Stimulated activated CD4-positive, alpha-beta T cell treated with anti-CD3 and anti-CD28 coated beads, Interleukin-1b, Interleukin-23, amount 100 ng/mL, for 1 hour (primary cell): Measurements from ENCODE around the gene MRFAP1L1.
A peak's percentile ranks its signal among the peaks of the same experiment; 100 is the strongest.
"Not testable (repeated sequence)": the region's sequence is repeated elsewhere in the genome, so short reads cannot be mapped to it uniquely, and the experiment has no call there.

ENCODE experiments used
- DNase-seq, 2 donors: peaks; one replicate each; pipeline ENCODE4 v3.0.0-alpha.2; 2020; ENCODE audit warnings: low read depth in 2 of 2

Gene MRFAP1L1

DNA sequence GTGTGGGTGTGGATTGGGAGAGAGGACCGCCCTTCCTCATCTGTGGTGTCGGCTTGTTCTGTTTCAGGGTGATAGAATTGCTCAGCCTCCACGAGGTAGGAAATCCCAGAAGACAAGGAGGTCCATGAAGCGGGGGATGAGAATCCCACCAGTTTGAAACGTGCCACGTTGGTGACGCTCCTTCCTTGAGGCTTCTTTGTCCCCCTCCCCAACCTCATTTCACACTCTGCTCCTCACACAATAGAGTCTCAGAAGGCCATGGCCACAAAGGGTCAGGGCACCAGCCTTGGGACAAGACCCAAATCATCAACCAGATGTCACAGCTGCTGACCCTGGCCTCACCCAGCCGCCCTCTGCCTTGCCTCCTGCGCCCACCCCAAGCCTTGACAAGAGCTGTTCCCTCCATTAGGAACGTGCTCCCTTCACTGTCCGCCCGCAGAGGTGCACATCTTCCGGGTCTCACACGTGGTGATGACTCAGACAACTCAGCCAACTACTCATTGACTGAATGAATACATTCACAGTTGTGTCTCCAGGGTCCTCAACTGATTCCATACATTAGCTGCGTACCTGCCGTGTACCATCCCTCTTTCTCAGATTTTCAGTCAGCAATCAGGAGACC lies 24.6 kb upstream of the MRFAP1L1 start:
- DNase-seq, result no peak

DNA sequence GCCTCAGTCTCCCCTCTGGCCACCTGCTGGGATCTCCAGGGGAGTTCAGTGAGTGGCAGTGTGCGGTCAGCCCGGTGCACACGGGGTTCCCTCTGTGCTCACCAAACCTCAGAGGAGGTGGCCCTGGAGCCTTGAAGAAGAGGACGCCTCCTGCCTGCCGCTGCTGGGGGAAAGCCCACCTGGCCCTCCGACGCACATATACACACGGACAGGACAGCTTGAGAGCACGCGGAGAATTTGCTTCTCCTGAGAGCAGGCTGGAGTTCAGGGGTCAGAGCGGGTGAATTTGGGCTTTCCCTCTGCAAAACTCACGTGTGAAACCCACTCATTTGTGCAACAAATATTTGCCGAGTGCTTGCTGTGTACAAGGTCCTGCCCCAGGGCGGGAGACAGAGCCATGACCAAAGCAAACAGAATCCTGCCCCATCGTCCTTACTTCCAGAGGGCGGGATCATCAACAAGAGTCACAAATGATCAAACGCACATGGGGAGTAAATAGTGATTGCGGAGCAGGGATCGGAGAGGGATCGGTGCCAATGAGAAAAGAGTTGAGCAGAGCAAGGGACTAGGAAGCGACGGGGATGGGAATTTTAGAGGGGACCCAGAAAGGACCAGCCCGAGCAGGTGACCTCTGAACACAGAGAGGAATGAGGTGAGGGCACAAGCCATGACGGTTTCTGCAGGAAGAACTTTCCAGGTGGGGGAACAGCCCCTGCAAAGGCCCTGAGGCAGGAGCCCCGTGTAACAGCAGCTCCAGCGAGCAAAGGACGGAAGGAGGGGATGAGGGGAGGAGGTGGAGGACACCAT lies 23.9 kb upstream of the MRFAP1L1 start:
- DNase-seq, result no peak

DNA sequence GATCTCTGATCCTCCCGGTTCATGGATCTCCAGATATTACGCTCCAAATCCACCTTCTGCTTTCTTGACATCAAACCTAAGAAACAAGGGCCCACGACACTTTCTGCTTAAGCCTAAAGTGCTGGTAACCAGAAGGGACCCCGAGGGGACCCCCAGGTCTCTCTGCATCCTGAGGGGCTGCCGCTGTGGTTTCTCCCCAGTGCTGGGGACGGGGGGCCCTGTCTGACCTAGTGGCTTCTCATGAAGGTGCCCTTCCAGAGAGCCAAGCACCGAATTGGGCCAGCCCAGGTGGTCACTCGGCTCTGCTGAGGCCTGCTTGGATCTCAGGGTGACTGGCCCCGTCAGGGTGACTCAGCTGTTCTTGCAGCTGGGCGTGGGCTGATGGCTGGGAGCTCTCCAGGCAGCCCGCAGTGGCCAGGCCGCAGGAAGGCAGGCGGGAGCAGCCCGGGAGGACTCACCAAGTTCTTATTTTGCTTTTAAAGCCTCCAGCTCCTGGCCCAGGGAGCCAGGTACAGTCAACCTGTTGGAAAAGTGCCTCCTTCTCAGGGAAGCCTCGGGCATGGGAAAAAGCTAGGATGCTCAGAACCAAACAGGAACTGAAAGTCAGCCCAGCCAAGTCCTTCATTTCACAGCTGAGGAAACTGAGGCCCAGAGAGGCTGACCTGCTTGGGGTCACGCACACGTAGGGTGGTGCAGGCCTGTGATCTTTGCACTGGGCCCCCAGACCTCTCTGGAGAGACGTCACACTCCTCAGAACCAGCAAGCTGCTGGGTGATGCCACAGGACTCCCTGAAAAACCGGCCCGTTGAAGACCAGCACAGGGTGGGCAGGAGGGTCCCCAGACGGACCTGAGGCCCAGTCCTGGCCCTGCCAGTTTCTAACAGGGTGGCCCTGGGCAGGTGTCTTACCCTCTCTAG lies 23.0 kb upstream of the MRFAP1L1 start:
- DNase-seq, result no peak

DNA sequence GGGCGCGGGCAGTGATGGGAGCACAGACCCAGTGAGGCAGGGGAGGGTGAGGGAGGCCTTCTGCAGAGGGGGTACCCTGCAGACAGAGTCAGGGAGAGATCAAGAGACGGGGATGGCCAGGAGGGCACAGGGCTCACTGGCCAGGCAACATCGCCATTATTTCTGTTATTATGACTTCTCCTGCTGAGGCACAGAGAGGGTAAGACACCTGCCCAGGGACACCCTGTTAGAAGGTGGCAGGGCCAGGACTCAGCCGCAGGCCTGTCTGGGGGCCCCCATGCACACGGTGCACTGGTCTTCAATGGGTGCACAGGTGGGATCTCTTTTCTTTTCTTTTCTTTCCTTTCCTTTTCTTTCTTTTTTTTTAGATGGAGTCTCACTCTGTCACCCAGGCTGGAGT lies 22.1 kb upstream of the MRFAP1L1 start:
- no peak for DNase-seq

DNA sequence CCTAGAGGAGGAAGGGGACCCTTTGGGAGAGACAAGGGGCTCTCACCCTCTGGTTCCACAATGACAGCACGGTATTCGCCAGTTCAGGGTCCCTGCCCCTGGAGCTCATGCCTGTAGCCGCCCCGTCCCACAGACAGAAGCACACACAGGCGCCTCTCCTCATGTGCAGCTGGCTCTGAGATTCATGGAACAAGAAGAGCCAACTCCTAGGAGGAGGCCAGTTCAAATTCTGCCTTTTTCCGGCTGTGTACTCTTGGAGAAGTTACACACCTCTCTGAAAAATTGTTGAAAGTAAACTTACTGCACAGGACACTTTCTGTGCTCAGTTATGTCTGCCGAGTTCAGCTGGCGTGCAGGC lies 21.6 kb upstream of the MRFAP1L1 start:
- no peak for DNase-seq

DNA sequence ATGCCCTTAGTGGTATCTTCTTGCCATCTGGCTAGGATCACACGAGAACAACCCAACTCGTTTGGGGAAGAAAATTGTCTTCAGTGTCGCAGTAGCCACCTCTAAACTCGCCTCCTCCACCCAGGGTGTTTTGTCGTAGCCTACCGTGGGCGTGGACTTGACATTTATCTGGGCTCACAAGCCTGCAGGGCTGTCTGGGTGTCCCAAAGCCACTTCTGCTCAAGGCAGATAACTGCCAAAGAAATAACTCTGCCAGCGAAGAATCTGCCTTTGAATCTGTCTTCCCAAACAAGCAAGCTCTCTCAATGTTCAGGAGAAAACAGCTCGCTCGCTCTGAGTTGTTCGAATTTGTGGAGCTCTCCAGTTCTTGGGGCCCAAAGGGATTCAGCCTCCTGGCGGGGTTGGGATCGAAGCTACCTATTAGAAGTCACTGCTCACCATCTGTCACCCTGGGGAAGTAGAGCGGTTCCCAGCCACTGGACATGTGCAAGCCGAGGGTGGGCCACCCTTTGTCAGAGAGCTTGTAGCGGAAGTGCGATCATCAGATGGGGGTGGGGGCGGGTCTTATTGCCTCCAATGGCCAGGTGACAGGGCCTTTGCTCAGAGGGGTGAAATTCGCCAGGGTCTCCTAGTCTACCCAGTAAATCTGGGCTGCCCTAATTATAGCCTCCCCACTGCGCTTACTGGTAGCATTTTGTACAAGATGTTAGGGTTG lies 21.1 kb upstream of the MRFAP1L1 start:
- DNase-seq, result no peak

DNA sequence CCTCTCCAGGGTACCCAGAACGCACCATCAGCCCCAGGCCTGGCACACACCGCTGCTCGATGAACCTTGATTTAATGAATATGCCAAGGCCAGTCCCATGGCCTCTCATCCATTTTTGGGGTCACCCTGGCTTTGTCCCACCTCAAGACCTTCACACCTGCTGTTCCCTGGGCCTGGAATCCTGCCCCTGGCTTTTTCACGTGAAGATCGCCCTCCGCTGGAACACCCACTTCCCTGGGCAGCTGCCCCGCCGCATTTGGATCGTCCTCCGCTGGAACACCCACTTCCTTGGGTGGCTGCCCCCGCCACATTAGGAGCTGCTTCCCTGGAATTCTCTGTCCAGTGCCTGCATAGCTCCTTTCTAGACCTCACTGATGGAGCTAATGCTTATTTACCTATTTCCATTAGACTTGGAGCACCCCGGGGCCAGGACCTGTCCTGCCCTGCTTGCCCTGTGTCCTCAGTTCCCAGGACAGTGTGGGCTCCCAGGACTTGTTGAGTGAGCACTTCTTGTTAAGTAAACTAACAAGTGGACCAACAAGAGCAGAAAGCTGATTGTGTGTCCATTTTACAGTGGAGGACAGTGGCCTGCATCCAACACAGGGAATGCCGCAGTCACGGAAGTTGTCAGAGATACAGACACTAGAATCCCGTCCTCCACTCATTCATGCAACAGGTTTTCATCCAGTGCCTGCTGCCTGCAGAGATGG lies 18.8 kb upstream of the MRFAP1L1 start:
- DNase-seq, result no peak

DNA sequence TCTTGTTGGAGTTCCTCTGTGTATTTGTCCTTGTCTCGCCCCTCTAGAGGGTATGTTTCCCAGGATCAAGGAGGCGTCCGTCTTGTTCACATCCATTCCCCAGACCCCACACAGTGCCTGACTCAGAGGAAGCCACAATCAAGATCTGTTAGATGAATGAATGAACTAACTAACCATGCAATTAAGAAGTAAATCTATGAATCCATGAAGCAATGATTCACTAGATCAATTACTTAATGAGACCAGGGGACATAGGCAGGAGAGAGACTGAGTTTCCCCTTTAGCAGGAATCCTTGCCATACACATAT lies 18.2 kb upstream of the MRFAP1L1 start:
- no peak for DNase-seq

DNA sequence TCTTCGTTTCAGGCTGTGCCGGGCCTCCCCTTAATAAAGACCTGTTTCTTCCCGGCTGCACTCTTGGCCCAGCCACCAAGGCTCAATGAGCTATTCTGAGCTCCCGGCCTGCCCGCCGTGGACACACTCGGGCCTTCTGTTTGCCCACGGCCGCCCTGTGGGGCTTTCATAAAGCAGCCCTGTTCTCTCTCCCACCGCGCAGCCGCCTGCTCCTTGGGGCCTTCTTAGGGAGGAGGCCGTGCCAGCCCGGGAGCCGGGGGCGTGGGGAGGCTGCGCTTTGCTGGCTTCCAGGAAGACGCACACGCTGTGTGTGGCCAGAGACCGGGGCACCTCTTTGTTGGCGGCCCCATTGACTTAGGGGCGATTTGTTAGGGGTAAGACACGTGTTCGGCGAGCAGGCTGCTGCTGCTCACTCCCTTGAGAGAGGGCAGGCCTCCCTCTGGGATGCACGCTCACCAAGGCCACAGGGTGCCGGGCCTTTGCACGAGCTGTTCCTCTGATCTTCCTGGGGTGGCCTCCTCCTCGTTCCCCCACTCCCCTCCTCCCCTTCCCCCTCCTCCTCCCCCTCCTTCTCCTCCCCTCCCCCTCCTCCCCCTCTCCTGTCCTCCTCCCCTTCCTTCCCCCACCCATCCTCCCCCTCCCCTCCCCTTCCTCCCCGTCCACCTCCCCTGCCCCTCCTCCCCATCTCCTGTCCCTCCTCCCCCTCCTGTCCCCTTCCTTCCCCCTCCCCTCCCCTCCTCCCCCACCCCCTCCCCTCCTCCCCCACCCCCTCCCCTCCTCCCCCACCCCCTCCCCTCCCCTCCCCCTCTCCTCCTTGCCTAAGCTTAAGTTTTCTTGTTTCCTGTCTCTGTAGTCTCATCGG lies 17.6 kb upstream of the MRFAP1L1 start:
- DNase-seq, result no peak

DNA sequence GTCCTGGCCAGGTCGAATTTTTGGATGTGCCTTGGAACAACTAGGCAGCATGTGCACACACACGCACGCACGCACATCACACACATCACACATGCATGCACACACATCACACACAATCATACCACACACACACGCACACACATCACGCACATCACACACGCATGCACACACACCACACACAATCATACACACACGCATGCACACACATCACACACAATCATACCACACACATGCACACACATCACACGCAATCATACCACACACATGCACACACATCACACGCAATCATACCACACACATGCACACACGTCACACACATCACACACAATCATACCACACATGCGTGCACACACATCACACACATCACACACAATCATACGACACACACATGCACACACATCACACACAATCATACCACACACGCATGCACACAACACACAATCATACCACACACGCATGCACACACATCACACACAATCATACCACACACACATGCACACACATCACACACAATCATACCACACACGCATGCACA lies 15.8 kb upstream of the MRFAP1L1 start:
- DNase-seq, result not testable (repeated sequence)

DNA sequence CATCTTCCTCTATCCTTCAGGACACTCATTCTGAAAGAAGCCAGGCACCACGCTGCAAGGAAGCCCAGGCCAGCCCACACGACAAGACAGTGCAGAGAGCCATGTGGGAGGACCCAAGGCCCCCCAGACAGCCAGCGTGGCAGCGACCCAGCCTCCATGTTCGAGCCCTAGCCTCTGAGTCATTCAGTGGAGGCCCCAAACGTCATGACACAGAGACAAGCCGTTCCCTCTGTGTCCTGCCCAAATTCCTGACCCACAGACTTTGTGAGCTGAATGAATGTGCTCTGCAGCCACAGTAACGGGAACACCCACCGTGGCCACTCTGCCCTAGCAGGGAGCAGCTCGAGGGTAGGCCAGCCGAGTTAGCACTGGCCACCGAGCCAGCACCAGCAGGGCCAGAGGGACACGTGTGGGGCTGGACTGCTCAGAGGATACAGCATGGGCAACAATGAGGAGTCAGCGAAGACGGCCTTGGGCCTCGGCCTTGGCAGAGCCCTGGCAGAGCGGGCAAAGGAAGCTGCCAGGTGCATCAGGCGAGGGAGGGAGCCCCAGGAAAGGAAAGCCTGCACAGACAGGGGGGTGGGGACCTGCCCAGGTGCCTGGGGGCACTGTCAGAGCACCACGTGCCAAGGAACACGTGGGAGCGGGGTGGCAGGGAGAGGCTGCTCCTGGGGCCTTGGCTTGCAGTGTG lies 14.9 kb upstream of the MRFAP1L1 start:
- no peak for DNase-seq

DNA sequence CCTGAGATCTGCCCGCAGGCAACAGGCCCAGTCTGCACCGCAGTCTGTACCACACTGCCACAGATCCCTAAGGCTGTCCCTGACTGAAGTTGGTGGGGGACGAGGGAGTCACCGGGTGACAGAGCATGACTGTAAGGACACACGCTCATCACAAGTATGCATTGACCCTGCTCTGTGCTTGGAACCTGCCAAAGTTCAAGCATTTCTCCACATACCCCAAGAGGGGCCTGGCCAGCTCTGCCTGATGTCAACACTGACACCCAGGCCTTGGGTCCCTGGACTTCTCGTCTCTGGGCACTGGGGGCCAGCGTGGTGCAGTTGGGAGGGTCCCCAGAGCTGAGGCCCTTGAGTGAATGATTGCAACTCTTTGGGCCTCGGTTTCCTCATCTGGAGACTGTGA lies 14.2 kb upstream of the MRFAP1L1 start:
- no peak for DNase-seq

DNA sequence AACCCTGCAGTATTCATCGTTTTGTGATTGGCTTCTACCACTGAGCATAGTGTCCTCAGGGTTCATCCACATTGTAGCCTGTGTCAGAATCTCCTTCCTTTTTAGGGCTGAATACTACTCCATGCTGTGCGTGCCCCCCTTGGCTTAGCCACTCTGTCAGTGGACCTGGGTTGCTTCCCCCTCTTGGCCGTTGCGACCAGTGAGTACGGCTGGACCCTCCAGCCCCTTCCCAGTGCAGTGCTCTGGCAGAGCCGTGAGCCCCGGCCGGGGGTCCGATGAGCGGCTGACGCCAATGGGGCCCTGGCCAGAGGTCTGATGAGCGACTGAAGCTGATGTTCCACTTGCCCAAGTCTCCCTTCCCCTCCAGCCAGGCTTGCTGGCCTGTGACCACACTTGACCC lies 13.2 kb upstream of the MRFAP1L1 start:
- DNase-seq, result no peak

DNA sequence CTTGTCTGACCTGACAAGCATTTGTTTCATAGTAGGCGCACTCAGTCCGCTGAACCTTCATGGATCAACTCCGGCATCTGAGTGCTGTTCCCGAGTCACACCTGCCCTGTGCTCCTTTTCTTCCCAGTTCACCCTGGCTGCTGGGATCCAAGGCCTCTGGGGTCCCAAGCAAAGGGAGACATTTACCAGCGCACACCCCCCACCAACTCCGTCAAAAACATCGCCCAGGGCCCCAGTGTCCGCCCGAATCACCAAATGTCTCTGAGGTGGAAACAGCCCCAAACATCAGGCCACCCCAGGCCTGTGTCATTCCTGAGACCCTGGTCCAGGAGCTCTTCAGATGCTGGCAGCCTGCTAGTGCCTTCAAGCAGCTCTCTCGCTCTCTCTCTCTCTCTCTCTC lies 11.5 kb upstream of the MRFAP1L1 start:
- no peak for DNase-seq

DNA sequence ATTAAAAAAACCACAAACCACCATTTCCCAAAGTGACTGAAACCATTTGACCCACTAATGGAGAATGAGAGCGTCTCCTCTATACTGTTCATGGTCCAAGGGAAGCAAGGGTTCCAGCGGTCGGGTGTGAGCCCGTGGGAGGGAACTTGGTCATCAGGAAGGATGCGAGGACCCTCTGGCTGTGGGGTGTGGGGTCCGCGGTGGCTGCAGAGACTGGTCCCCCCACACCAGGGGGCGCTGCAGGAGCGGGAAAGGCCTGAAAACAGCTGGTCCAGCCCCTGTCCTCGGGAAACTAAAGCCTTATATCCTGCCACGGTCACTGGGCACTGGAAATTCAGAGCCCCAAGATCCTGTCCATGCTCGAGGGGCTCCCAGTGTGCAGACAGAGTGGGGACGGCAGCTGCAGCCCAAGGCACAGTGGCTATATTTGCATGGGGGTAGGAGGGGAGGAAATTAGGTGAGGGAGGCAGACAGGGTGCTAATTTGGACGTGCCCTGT lies 10.6 kb upstream of the MRFAP1L1 start:
- DNase-seq, result peak; percentile 64 to 84

DNA sequence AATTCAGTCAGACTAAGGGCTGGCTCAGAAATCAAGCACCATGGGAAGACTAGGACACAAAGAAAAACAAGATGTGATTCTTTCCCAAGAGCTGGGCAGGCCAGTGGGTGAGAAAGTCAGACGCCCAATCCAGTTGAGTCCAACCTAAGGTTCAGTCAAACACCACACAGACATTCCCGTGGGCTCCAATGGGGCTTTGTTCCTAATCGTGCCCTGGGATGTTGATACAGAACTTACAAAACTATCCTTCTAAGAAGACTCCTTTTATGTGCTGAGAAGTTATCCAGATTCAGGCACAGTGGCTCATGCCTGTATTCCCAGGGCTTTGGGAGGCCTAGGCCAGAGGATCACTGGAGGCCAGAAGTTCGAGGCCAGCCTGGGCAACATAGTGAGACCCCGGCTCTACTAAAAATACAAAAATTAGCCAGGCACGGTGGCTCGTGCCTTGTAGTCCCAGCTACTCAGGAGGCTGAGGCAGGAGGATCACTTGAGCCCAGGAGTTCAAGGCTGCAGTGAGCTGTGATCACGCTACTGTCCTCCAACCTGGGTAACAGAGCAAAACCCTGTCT lies 10.0 kb upstream of the MRFAP1L1 start:
- DNase-seq, result no peak

DNA sequence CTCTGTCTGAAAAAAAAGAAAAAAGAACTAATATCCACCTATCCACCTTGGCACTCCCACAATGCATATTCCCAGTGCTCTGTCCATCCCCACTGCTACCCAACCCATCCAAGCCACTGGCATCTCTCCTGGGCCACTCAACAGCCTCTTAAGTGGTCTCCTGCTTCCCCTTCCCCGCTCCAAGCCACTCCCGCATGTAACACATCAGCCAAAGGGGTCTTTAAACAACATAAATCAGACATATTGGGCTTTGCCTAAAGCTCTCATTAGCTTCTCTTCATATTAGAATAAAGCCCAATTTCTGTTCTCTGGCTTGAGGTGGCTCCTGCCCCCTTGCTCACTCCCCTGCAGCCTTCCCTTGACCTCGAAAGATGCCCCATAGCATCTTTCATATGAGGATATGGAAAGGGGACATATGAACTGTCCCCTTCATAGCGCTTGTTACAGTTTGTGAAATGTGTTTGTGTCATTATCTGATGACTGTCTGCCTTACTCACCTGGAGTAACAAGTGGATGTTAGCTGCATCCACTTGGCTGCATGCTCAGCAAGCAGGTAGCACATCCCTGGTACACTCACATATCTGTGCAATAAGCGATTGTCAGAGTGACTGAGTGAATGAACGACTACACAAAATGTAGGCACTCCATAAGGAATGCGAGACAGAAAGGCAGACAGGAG lies 9.4 kb upstream of the MRFAP1L1 start:
- DNase-seq, result no peak

DNA sequence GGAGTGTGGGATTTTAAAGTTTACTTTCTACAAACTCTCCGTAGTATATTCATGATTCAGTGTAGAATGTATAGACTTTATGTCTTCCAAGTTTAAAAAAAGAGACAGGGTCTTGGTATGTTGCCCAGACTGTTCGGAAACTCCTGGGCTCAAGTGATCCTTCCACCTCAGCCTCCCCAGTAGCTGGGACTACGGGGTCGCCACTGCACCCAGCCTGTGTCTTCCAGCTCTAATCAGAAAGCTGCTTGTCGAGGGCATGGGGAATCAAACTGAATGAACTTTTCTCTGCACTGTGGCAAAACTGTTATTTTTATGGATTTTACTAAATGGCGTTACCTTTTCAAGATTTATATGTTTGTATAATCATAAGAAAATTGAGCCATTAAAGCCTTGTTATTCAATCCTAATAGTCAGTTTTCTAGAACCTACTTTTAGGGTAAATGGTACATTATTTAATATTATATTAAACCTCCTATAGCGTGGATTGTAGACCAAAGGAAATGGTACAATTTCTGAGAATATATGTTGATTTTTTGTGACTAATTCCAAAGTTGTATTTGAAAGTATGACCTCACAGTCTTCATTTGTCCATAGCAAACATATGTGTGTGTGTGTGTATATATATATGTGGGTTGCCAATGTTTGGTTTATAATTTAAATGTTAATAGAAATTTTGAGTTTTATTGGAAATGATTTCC lies 7.4 kb upstream of the MRFAP1L1 start:
- no peak for DNase-seq
